ENCODE results near the gene UQCRC1.

Gene UQCRC1

DNA sequence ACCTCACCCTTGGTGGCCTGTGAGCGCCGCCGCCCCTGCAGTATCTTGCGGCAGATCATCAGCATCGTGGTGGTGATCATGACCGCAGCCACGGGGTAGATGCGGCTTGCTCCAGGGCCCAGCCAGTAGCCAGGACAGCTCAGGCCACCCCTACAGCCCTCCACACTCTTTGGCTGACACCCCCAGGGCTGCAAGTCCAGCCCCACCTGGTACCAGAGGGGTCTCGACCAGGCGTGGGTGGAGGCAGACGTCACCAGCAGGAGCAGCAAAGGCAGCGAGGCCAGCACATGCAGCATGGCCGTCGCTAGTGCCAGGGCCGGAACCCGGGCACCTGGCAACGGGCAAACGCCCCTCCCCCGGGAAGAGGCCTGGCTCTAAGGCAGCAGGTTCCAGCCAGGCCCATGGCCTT is 12.0 kb upstream of the UQCRC1 start, which contains the start of gene TMEM89:
TSS of gene TMEM89 (minus strand) at position 309 of the 409 bp plus-strand sequence. CDS start at position 296, 13 bp downstream.
- CTCF ChIA-PET = no interaction called here
- no peak within 1 kb of the TSS for H3K27ac ChIP-seq (ENCODE audit: extremely low read depth, low read depth, low read length)
- H3K36me3 ChIP-seq (ENCODE audit: control insufficient read depth in 2 of 2, insufficient read depth in 1 of 2, low read length in 2 of 2) = peaks cover 0 to 17% of the 10 kb centered on the region in 2 experiments; a peak in 1 of 3 replicates
- H3K4me1 ChIP-seq (ENCODE audit: control insufficient read depth, insufficient read depth, low read length) = no peaks in the 10 kb centered on the region
- H3K4me3 ChIP-seq (ENCODE audit: low read depth, low read length) = no peak within 1 kb of the TSS
- H3K9me3 ChIP-seq (ENCODE audit: control insufficient read depth, insufficient read depth, low read depth, low read length) = no peaks in the 10 kb centered on the region
- TF ChIP-seq ZNF169 (tag by site-specific recombination; IDR thresholded peaks at IDR 0.05) (no peak), ZNF211 (tag by site-specific recombination; IDR thresholded peaks at IDR 0.05; ENCODE audit: low read depth) (no peak)
- POLR2A ChIA-PET = interaction anchor here (1.0 kb wide), 1 partner anchor 14 kb away, joined by 3 read pairs; the partner anchor contains the start of gene SLC26A6

DNA sequence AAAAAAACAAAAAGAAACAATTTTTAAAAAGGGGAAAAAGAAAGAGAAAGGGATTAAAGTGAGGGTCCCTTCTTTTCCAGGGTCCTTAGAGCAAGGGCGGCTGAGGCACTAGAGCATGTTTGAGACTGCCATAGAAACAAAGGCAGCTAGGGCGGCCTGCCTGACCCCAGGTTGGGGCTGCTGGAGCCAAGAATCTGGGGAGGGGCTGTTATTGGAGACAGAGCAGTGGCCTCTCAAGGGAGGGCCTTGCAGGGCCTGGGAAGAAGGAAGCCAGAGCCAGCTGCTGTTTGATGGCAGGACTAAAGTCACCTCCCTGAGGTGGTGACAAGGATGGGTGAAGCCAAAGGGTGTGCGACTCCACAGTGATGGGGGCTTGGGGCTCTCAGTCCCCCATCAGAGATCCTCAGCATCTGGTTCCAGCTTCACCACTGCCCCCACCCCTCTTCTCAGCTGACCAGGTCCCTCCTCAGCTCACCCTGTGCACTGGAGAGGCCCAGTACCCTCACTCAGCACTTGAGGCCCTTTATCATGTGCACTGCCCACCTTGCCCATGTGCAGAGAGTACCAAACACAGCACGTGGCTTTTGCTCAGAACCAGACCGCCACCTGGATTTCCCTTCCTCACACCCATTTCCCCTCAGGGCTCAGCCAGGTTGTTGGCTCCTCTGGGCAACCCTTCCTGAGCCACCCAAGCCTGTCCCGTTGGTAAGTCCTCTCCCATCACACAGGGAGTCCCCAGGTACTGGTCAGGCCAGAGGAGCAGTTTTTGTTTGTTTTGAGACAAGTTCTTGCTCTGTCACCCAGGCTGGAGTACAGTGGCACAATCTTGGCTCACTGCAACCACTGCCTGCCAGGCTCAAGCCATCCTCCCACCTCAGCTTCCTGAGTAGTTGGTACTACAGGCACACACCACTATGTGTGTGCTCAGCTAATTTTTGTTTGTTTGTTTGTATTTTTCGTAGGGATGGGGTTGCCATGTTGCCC is 10.4 kb upstream of the UQCRC1 start:
- peaks cover 0 to under 1% of the 10 kb centered on the region in 2 experiments; a peak in 1 of 3 replicates for H3K36me3 ChIP-seq (ENCODE audit: control insufficient read depth in 2 of 2, insufficient read depth in 1 of 2, low read length in 2 of 2)
- CTCF ChIA-PET = no interaction called here
- no peaks in the 10 kb centered on the region for H3K9me3 ChIP-seq (ENCODE audit: control insufficient read depth, insufficient read depth, low read depth, low read length)
- TF ChIP-seq, protein P1, sequence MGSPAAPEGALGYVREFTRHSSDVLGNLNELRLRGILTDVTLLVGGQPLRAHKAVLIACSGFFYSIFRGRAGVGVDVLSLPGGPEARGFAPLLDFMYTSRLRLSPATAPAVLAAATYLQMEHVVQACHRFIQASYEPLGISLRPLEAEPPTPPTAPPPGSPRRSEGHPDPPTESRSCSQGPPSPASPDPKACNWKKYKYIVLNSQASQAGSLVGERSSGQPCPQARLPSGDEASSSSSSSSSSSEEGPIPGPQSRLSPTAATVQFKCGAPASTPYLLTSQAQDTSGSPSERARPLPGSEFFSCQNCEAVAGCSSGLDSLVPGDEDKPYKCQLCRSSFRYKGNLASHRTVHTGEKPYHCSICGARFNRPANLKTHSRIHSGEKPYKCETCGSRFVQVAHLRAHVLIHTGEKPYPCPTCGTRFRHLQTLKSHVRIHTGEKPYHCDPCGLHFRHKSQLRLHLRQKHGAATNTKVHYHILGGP (tag by site-specific recombination; IDR thresholded peaks at IDR 0.05) = no peak
- no peak for TF ChIP-seq ZNF324 (tag by site-specific recombination; IDR thresholded peaks at IDR 0.05)
- TF ChIP-seq, protein P2, sequence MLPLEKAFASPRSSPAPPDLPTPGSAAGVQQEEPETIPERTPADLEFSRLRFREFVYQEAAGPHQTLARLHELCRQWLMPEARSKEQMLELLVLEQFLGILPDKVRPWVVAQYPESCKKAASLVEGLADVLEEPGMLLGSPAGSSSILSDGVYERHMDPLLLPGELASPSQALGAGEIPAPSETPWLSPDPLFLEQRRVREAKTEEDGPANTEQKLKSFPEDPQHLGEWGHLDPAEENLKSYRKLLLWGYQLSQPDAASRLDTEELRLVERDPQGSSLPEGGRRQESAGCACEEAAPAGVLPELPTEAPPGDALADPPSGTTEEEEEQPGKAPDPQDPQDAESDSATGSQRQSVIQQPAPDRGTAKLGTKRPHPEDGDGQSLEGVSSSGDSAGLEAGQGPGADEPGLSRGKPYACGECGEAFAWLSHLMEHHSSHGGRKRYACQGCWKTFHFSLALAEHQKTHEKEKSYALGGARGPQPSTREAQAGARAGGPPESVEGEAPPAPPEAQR (tag by site-specific recombination; IDR thresholded peaks at IDR 0.05) = no peak
- TF ChIP-seq ZNF146 (tag by site-specific recombination; IDR thresholded peaks at IDR 0.05) = no peak
- TF ChIP-seq, protein P3, sequence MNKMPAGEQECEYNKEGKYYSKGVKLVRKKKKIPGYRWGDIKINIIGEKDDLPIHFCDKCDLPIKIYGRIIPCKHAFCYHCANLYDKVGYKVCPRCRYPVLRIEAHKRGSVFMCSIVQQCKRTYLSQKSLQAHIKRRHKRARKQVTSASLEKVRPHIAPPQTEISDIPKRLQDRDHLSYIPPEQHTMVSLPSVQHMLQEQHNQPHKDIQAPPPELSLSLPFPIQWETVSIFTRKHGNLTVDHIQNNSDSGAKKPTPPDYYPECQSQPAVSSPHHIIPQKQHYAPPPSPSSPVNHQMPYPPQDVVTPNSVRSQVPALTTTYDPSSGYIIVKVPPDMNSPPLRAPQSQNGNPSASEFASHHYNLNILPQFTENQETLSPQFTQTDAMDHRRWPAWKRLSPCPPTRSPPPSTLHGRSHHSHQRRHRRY (tag by site-specific recombination; IDR thresholded peaks at IDR 0.05) = no peak
- TF ChIP-seq, protein P4, sequence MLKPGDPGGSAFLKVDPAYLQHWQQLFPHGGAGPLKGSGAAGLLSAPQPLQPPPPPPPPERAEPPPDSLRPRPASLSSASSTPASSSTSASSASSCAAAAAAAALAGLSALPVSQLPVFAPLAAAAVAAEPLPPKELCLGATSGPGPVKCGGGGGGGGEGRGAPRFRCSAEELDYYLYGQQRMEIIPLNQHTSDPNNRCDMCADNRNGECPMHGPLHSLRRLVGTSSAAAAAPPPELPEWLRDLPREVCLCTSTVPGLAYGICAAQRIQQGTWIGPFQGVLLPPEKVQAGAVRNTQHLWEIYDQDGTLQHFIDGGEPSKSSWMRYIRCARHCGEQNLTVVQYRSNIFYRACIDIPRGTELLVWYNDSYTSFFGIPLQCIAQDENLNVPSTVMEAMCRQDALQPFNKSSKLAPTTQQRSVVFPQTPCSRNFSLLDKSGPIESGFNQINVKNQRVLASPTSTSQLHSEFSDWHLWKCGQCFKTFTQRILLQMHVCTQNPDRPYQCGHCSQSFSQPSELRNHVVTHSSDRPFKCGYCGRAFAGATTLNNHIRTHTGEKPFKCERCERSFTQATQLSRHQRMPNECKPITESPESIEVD (tag by site-specific recombination; IDR thresholded peaks at IDR 0.05) = no peak
- TF ChIP-seq, protein P5, sequence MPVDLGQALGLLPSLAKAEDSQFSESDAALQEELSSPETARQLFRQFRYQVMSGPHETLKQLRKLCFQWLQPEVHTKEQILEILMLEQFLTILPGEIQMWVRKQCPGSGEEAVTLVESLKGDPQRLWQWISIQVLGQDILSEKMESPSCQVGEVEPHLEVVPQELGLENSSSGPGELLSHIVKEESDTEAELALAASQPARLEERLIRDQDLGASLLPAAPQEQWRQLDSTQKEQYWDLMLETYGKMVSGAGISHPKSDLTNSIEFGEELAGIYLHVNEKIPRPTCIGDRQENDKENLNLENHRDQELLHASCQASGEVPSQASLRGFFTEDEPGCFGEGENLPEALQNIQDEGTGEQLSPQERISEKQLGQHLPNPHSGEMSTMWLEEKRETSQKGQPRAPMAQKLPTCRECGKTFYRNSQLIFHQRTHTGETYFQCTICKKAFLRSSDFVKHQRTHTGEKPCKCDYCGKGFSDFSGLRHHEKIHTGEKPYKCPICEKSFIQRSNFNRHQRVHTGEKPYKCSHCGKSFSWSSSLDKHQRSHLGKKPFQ (tag by site-specific recombination; IDR thresholded peaks at IDR 0.05) = no peak
- no peak for TF ChIP-seq ZNF521 (tag by site-specific recombination; IDR thresholded peaks at IDR 0.05)
- TF ChIP-seq, protein P6, sequence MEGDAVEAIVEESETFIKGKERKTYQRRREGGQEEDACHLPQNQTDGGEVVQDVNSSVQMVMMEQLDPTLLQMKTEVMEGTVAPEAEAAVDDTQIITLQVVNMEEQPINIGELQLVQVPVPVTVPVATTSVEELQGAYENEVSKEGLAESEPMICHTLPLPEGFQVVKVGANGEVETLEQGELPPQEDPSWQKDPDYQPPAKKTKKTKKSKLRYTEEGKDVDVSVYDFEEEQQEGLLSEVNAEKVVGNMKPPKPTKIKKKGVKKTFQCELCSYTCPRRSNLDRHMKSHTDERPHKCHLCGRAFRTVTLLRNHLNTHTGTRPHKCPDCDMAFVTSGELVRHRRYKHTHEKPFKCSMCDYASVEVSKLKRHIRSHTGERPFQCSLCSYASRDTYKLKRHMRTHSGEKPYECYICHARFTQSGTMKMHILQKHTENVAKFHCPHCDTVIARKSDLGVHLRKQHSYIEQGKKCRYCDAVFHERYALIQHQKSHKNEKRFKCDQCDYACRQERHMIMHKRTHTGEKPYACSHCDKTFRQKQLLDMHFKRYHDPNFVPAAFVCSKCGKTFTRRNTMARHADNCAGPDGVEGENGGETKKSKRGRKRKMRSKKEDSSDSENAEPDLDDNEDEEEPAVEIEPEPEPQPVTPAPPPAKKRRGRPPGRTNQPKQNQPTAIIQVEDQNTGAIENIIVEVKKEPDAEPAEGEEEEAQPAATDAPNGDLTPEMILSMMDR (tag by site-specific recombination; IDR thresholded peaks at IDR 0.05) = no peak
- TF ChIP-seq SCRT1 (tag by site-specific recombination; IDR thresholded peaks at IDR 0.05; ENCODE audit: borderline replicate concordance) = no peak
- TF ChIP-seq ZNF664 (tag by site-specific recombination; IDR thresholded peaks at IDR 0.05) = no peak
- no peak for TF ChIP-seq ZNF837 (tag by site-specific recombination; IDR thresholded peaks at IDR 0.05)
- TF ChIP-seq, protein P7, sequence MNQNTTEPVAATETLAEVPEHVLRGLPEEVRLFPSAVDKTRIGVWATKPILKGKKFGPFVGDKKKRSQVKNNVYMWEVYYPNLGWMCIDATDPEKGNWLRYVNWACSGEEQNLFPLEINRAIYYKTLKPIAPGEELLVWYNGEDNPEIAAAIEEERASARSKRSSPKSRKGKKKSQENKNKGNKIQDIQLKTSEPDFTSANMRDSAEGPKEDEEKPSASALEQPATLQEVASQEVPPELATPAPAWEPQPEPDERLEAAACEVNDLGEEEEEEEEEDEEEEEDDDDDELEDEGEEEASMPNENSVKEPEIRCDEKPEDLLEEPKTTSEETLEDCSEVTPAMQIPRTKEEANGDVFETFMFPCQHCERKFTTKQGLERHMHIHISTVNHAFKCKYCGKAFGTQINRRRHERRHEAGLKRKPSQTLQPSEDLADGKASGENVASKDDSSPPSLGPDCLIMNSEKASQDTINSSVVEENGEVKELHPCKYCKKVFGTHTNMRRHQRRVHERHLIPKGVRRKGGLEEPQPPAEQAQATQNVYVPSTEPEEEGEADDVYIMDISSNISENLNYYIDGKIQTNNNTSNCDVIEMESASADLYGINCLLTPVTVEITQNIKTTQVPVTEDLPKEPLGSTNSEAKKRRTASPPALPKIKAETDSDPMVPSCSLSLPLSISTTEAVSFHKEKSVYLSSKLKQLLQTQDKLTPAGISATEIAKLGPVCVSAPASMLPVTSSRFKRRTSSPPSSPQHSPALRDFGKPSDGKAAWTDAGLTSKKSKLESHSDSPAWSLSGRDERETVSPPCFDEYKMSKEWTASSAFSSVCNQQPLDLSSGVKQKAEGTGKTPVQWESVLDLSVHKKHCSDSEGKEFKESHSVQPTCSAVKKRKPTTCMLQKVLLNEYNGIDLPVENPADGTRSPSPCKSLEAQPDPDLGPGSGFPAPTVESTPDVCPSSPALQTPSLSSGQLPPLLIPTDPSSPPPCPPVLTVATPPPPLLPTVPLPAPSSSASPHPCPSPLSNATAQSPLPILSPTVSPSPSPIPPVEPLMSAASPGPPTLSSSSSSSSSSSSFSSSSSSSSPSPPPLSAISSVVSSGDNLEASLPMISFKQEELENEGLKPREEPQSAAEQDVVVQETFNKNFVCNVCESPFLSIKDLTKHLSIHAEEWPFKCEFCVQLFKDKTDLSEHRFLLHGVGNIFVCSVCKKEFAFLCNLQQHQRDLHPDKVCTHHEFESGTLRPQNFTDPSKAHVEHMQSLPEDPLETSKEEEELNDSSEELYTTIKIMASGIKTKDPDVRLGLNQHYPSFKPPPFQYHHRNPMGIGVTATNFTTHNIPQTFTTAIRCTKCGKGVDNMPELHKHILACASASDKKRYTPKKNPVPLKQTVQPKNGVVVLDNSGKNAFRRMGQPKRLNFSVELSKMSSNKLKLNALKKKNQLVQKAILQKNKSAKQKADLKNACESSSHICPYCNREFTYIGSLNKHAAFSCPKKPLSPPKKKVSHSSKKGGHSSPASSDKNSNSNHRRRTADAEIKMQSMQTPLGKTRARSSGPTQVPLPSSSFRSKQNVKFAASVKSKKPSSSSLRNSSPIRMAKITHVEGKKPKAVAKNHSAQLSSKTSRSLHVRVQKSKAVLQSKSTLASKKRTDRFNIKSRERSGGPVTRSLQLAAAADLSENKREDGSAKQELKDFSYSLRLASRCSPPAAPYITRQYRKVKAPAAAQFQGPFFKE (tag by site-specific recombination; IDR thresholded peaks at IDR 0.05; ENCODE audit: borderline replicate concordance) = no peak
- TF ChIP-seq SP3 (tag by site-specific recombination; IDR thresholded peaks at IDR 0.05) = no peak
- no peak for TF ChIP-seq ZNF24 (tag by site-specific recombination; IDR thresholded peaks at IDR 0.05)

More for the DNA sequence above, 10.4 kb upstream of the UQCRC1 start:
- POLR2A ChIA-PET = no interaction called here
- no peaks in the 10 kb centered on the region for H3K4me1 ChIP-seq (ENCODE audit: control insufficient read depth, insufficient read depth, low read length)
- no peak overlapping the region for H3K4me3 ChIP-seq (ENCODE audit: low read depth, low read length)
- H3K27ac ChIP-seq (ENCODE audit: extremely low read depth, low read depth, low read length) = no peak overlapping the region
